HepG2 (cell line): ENCODE measurements around the gene NYAP1. TPM values are rescaled to one million over a fixed set of nuclear protein-coding genes. Genes with fewer than 3 reads are reported as not detected.
A peak's percentile ranks its signal among the peaks of the same experiment; 100 is the strongest.

ENCODE experiments used
- AHR ChIP-seq: IDR thresholded peaks from 2 replicates; pipeline ENCODE4 v1.6.1; 2018; ENCODE audit warnings: missing genetic modification reagents, missing compliant biosample characterization
- BRD4 ChIP-seq: sonication (generic); formaldehyde crosslinking; IDR thresholded peaks from 2 replicates; pipeline ENCODE4 v1.4.0; 2020; ENCODE audit warnings: missing genetic modification reagents
- GLI4 ChIP-seq: sonication (generic); formaldehyde crosslinking; IDR thresholded peaks from 2 replicates; pipeline ENCODE4 v1.5.1; 2020; ENCODE audit warnings: missing genetic modification reagents, mild to moderate bottlenecking, moderate library complexity, borderline replicate concordance
- JUN ChIP-seq: sonication (generic); formaldehyde crosslinking; IDR thresholded peaks from 2 replicates; pipeline ENCODE4 v1.4.0; 2020; ENCODE audit warnings: mild to moderate bottlenecking, missing genetic modification reagents
- KLF9 ChIP-seq: IDR thresholded peaks from 2 replicates; pipeline ENCODE4 v1.6.1; 2016; ENCODE audit warnings: low read depth
- MXD4 ChIP-seq: IDR thresholded peaks from 2 replicates; pipeline ENCODE4 v1.6.1; 2016; ENCODE audit warnings: mild to moderate bottlenecking, missing biosample characterization, missing genetic modification reagents
- NFATC3 ChIP-seq: sonication (generic); formaldehyde crosslinking; IDR thresholded peaks from 2 replicates; pipeline ENCODE4 v1.5.1; 2020; ENCODE audit warnings: mild to moderate bottlenecking, missing genetic modification reagents
- RELA ChIP-seq: sonication (generic); formaldehyde crosslinking; IDR thresholded peaks from 2 replicates; pipeline ENCODE4 v1.4.0; 2020; ENCODE audit warnings: missing genetic modification reagents
- REXO4 ChIP-seq: sonication (generic); formaldehyde crosslinking; IDR thresholded peaks from 2 replicates; pipeline ENCODE4 v1.8.0; 2022; ENCODE audit warnings: missing genetic modification reagents, mild to moderate bottlenecking, borderline replicate concordance
- SAFB2 ChIP-seq: sonication (generic); formaldehyde crosslinking; IDR thresholded peaks from 2 replicates; pipeline ENCODE4 v1.5.1; 2020; ENCODE audit warnings: missing genetic modification reagents, low read depth, mild to moderate bottlenecking, borderline replicate concordance
- SIX1 ChIP-seq: sonication (generic); formaldehyde crosslinking; IDR thresholded peaks from 2 replicates; pipeline ENCODE4 v1.4.0; 2020; ENCODE audit warnings: missing genetic modification reagents, borderline replicate concordance
- SRSF1 ChIP-seq: fragments of 200-400 bp; formaldehyde crosslinking; optimal IDR thresholded peaks from 2 replicates; pipeline ENCODE3; 2017; ENCODE audit warnings: mild to moderate bottlenecking, low read depth, low read length, moderate library complexity
- SRSF9 ChIP-seq: fragments of 200-400 bp; formaldehyde crosslinking; IDR thresholded peaks from 2 replicates; pipeline ENCODE4 v1.6.1; 2018; ENCODE audit warnings: borderline replicate concordance, mild to moderate bottlenecking, low read depth, low read length; ENCODE audit not compliant: insufficient read depth, poor library complexity, severe bottlenecking
- STAT5B ChIP-seq: sonication (generic); formaldehyde crosslinking; IDR thresholded peaks from 2 replicates; pipeline ENCODE4 v1.4.0; 2020; ENCODE audit warnings: missing genetic modification reagents
- ZNF224 ChIP-seq: sonication (generic); formaldehyde crosslinking; IDR thresholded peaks from 2 replicates; pipeline ENCODE4 v1.5.0; 2020; ENCODE audit warnings: mild to moderate bottlenecking, missing genetic modification reagents
- ZNF282 ChIP-seq: fragments of 450-650 bp; IDR thresholded peaks from 2 replicates; pipeline ENCODE4 v1.6.1; 2018; ENCODE audit not compliant: partially characterized antibody
- ZNF703 ChIP-seq: sonication (generic); formaldehyde crosslinking; IDR thresholded peaks from 2 replicates; pipeline ENCODE4 v1.5.1; 2020; ENCODE audit warnings: missing genetic modification reagents, mild to moderate bottlenecking, moderate library complexity, borderline replicate concordance
- ZSCAN21 ChIP-seq: sonication (generic); formaldehyde crosslinking; IDR thresholded peaks from 2 replicates; pipeline ENCODE4 v1.8.0; 2022; ENCODE audit warnings: mild to moderate bottlenecking, missing genetic modification reagents, moderate library complexity, borderline replicate concordance
- ZSCAN30 ChIP-seq: sonication (generic); formaldehyde crosslinking; IDR thresholded peaks from 2 replicates; pipeline ENCODE4 v1.5.0; 2020; ENCODE audit warnings: mild to moderate bottlenecking, missing genetic modification reagents
- polyA plus RNA-seq, 8 experiments: library from polyadenylated mRNA; depleted of rRNA in 3 of 8; stranded (reverse) in 7 of 8; unstranded in 1 of 8; fragments of >200 nt; fragmentation: Illumina TruSeq in 4 of 8; extraction: Trizol in 4 of 8; gene quantifications; 2 replicates each; pipeline versions ENCODE4 v1.2.1 to v1.2.3, GENCODE V29; 2011 to 2016; ENCODE audit warnings: low read depth in 4 of 8, missing spikeins in 1 of 8, mixed read lengths in 1 of 8; ENCODE audit not compliant: insufficient read depth in 1 of 8
- total RNA-seq, 5 experiments: library from RNA; depleted of rRNA; stranded (reverse); fragments of >200 nt; fragmentation: Illumina TruSeq; extraction: Trizol; gene quantifications; 2 replicates each; pipeline ENCODE4 v1.2.3, GENCODE V29; 2016; ENCODE audit warnings: low read depth in 1 of 5
- TF ChIP-seq, protein P1 (sequence below): sonication (generic); formaldehyde crosslinking; IDR thresholded peaks from 2 replicates; pipeline ENCODE4 v1.4.0; 2020; ENCODE audit warnings: low read depth, missing genetic modification reagents
- TF ChIP-seq, protein P2 (sequence below), 2 experiments: IDR thresholded peaks; 2 replicates each; pipeline ENCODE4 v1.6.1; 2011 to 2012; ENCODE audit warnings: low read length in 2 of 2, borderline replicate concordance in 1 of 2, low read depth in 1 of 2, mild to moderate bottlenecking in 1 of 2, moderate library complexity in 1 of 2
- TF ChIP-seq, protein P3 (sequence below): sonication (generic); formaldehyde crosslinking; IDR thresholded peaks from 2 replicates; pipeline ENCODE4 v1.5.1; 2020; ENCODE audit warnings: mild to moderate bottlenecking, missing genetic modification reagents, moderate library complexity

The NYAP1 gene
- total and polyA plus RNA-seq, 2 of the 13 experiments (the other 11 are each of a cell fraction or from before 2014, with no cell fraction given) = 0.15 to 0.46 TPM

DNA sequence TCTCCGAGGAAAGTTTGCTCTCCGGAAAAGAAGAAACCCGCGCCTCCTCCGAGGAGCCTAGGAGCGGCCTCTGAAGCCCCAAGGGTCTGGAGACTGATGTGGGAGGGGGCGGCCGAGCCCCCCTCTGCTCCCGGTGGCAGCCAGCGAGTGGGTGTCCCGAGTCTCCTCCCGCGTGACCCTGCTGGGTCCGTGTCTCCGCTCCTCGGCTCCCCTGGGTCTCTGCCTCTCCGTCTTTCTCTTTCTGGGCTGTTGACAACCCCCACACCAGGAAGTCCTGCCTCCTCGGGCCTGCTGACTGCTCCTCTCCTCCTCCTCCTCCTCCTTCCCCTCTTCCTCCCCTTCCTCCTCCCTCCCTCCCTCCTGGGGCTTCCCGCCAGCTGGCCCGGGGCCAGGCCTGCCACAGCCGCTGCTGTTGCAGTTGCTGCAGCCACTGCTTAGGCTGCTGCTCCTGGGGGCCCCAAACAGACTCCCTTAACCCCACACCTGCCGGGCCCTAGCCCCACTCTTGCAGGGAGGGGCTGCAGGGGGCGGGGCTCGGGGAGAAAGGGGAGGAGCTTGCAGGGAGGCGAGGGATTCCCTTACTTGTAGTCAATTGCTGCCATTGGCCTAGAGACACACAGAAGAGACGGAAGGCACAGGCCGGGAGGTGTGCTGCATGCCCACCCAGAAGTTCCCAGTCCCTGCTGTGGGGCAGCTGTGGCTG, 4.6 kb upstream of the NYAP1 start, which contains the start of gene TSC22D4 (continued):
- TF ChIP-seq, protein P1, sequence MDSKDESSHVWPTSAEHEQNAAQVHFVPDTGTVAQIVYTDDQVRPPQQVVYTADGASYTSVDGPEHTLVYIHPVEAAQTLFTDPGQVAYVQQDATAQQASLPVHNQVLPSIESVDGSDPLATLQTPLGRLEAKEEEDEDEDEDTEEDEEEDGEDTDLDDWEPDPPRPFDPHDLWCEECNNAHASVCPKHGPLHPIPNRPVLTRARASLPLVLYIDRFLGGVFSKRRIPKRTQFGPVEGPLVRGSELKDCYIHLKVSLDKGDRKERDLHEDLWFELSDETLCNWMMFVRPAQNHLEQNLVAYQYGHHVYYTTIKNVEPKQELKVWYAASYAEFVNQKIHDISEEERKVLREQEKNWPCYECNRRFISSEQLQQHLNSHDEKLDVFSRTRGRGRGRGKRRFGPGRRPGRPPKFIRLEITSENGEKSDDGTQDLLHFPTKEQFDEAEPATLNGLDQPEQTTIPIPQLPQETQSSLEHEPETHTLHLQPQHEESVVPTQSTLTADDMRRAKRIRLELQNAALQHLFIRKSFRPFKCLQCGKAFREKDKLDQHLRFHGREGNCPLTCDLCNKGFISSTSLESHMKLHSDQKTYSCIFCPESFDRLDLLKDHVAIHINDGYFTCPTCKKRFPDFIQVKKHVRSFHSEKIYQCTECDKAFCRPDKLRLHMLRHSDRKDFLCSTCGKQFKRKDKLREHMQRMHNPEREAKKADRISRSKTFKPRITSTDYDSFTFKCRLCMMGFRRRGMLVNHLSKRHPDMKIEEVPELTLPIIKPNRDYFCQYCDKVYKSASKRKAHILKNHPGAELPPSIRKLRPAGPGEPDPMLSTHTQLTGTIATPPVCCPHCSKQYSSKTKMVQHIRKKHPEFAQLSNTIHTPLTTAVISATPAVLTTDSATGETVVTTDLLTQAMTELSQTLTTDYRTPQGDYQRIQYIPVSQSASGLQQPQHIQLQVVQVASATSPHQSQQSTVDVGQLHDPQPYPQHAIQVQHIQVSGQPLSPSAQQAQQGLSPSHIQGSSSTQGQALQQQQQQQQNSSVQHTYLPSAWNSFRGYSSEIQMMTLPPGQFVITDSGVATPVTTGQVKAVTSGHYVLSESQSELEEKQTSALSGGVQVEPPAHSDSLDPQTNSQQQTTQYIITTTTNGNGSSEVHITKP (CRISPR knock-in tag) = no peak
- TF ChIP-seq RELA (CRISPR knock-in tag) (no peak), REXO4 (CRISPR knock-in tag) (no peak), SAFB2 (CRISPR knock-in tag) (no peak), SRSF9 (no peak), SRSF1 (no peak), ZNF224 (CRISPR knock-in tag) (no peak), ZSCAN30 (CRISPR knock-in tag) (no peak), ZSCAN21 (peak; percentile 16; the same call in 1 of the 2 replicates), GLI4 (CRISPR knock-in tag) (peak; percentile 36; the same call in 1 of the 2 replicates), AHR (CRISPR knock-in tag) (no peak), ZNF703 (CRISPR knock-in tag) (no peak), MXD4 (CRISPR knock-in tag) (no peak), BRD4 (CRISPR knock-in tag) (no peak), SIX1 (CRISPR knock-in tag) (no peak), JUN (CRISPR knock-in tag) (no peak), STAT5B (CRISPR knock-in tag) (no peak), ZNF282 (no peak), NFATC3 (0 out of 2 replicates have a peak, but pooled peaks have one; percentile 33), KLF9 (CRISPR knock-in tag) (no peak)
- TF ChIP-seq, protein P2, sequence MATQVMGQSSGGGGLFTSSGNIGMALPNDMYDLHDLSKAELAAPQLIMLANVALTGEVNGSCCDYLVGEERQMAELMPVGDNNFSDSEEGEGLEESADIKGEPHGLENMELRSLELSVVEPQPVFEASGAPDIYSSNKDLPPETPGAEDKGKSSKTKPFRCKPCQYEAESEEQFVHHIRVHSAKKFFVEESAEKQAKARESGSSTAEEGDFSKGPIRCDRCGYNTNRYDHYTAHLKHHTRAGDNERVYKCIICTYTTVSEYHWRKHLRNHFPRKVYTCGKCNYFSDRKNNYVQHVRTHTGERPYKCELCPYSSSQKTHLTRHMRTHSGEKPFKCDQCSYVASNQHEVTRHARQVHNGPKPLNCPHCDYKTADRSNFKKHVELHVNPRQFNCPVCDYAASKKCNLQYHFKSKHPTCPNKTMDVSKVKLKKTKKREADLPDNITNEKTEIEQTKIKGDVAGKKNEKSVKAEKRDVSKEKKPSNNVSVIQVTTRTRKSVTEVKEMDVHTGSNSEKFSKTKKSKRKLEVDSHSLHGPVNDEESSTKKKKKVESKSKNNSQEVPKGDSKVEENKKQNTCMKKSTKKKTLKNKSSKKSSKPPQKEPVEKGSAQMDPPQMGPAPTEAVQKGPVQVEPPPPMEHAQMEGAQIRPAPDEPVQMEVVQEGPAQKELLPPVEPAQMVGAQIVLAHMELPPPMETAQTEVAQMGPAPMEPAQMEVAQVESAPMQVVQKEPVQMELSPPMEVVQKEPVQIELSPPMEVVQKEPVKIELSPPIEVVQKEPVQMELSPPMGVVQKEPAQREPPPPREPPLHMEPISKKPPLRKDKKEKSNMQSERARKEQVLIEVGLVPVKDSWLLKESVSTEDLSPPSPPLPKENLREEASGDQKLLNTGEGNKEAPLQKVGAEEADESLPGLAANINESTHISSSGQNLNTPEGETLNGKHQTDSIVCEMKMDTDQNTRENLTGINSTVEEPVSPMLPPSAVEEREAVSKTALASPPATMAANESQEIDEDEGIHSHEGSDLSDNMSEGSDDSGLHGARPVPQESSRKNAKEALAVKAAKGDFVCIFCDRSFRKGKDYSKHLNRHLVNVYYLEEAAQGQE (IDR thresholded peaks at IDR 0.05; ENCODE audit: borderline replicate concordance in 1 of 2, low read depth in 1 of 2, low read length in 2 of 2) = no peak
- TF ChIP-seq, protein P3, sequence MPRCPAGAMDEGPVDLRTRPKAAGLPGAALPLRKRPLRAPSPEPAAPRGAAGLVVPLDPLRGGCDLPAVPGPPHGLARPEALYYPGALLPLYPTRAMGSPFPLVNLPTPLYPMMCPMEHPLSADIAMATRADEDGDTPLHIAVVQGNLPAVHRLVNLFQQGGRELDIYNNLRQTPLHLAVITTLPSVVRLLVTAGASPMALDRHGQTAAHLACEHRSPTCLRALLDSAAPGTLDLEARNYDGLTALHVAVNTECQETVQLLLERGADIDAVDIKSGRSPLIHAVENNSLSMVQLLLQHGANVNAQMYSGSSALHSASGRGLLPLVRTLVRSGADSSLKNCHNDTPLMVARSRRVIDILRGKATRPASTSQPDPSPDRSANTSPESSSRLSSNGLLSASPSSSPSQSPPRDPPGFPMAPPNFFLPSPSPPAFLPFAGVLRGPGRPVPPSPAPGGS (CRISPR knock-in tag) = peak; percentile 57; the same call in 1 of the 2 replicates
